Measurements from ENCODE around the gene GTPBP6.
"Not testable (repeated sequence)": the region's sequence is repeated elsewhere in the genome, so short reads cannot be mapped to it uniquely, and the experiment has no call there.

Gene GTPBP6

GRCh38 chrX:314781-315595, 3.6 kb downstream of the GTPBP6 start:
- DNase-seq: no peak

- DNase-seq: no peak
Measured at GRCh38 chrX:314049-314448, 4.5 kb downstream of the GTPBP6 start.

- DNase-seq: no peak
Measured at GRCh38 chrX:313546-313945, 5.0 kb downstream of the GTPBP6 start.

GRCh38 chrX:312621-313331, 5.8 kb downstream of the GTPBP6 start:
- DNase-seq: no peak

- no peak for DNase-seq
Measured at GRCh38 chrX:311156-312129, 7.2 kb downstream of the GTPBP6 start.

- DNase-seq: no peak
Measured at GRCh38 chrX:310621-311155, 7.9 kb downstream of the GTPBP6 start.

GRCh38 chrX:308821-309520, 9.6 kb downstream of the GTPBP6 start:
- no peak for DNase-seq

GRCh38 chrX:307261-308111, 11.1 kb downstream of the GTPBP6 start:
- DNase-seq: no peak

GRCh38 chrX:306614-307251, 11.9 kb downstream of the GTPBP6 start:
- DNase-seq: not testable (repeated sequence)

GRCh38 chrX:305781-306613, 12.6 kb downstream of the GTPBP6 start:
- not testable (repeated sequence) for DNase-seq

GRCh38 chrX:302975-303374, 15.6 kb downstream of the GTPBP6 start:
- no peak for DNase-seq

GRCh38 chrX:300334-300733, 18.3 kb downstream of the GTPBP6 start:
- no peak for DNase-seq

- DNase-seq: no peak
Measured at GRCh38 chrX:298993-299392, 19.6 kb downstream of the GTPBP6 start.

GRCh38 chrX:295136-295535, 23.5 kb downstream of the GTPBP6 start:
- no peak for DNase-seq

GRCh38 chrX:292900-293897, 25.4 kb downstream of the GTPBP6 start:
- no peak for DNase-seq

- DNase-seq: no peak
Measured at GRCh38 chrX:291411-291901, 27.1 kb downstream of the GTPBP6 start.

- no peak for DNase-seq
Measured at GRCh38 chrX:290476-291166, 28.0 kb downstream of the GTPBP6 start.

GRCh38 chrX:288561-288991, 30.0 kb downstream of the GTPBP6 start:
- DNase-seq: no peak
